Fibroblast of skin of right biceps (primary cell): Measurements from ENCODE around the gene MACROD2.
A peak's percentile ranks its signal among the peaks of the same experiment; 100 is the strongest.

ENCODE experiments used
- DNase-seq: peaks from one replicate; pipeline ENCODE4 v3.0.0-alpha.2; 2013

Gene MACROD2

GRCh38 chr20:14932040-14932439 is 936.7 kb downstream of the MACROD2 start:
- no peak for DNase-seq

GRCh38 chr20:14935285-14935684 is 940.0 kb downstream of the MACROD2 start:
- DNase-seq = no peak

DNA sequence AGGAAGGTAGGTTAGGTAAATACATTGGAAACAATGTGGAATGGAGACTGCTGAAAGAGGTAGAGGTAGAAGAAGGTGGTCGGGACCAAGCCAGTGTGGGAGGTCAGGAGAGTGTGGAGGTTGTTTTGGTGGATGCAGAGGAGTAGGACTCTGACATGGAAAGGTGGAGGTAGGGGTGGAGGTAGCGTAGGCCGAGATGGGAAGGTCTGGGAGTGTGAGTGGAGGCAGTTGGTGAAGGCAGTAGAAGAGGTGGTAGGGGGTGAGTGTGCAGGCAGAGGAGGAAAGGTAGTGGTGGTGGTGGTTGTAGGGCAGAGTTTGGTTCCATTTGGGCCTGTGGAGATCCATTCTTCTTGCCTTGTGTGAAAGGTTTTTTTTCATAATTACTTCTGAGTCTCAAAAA is 941.7 kb downstream of the MACROD2 start:
- DNase-seq = no peak

GRCh38 chr20:14937846-14938245 is 942.5 kb downstream of the MACROD2 start:
- no peak for DNase-seq

GRCh38 chr20:14947536-14947935 is 952.2 kb downstream of the MACROD2 start:
- DNase-seq = no peak

- no peak for DNase-seq
Observed at GRCh38 chr20:14947946-14948345, 952.6 kb downstream of the MACROD2 start.

- no peak for DNase-seq
Observed at GRCh38 chr20:14948416-14948815, 953.1 kb downstream of the MACROD2 start.

DNA sequence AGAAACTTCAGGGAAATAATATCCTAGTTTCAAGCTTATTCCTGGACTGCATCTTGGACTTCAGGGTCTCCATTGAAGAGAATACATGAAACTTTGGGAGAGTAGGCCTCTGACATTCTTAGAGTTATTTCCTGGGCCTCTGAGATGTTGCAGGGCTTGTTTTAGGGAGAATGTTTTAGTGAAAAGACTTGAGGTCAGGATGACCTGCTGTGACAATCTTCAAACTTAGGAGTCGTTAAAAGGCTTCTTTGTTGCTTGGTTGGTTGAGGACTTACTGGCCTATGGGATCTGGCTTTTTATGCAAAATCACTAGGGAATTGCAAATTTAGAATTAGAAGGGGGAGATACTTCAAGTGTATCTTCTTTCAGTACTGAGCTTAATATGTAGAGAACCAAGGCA is 955.3 kb downstream of the MACROD2 start:
- DNase-seq = no peak

- peak; percentile 45 for DNase-seq
Observed at GRCh38 chr20:14951105-14951504, 955.8 kb downstream of the MACROD2 start.

GRCh38 chr20:14951707-14952418 is 956.5 kb downstream of the MACROD2 start:
- DNase-seq = peak; percentile 88

GRCh38 chr20:14953736-14954135 is 958.4 kb downstream of the MACROD2 start:
- no peak for DNase-seq

DNA sequence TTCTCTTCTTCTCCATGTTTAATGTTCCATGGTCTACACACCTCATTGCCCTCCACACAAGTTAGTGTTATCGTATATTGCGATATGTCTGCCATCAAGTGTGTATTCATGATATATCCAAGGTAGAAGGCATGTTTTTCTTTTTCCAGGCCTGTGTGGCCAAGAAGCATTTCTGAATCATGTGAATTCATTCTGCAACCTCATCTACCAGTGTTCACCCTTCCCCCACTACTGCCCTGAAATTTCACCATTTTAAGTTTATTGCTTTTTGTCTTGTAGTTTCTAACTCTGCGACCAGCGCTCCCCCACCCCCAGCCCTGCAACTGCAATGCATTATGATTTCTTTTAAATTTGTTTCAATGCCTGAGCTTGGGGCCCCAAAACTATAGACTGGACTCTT is 960.1 kb downstream of the MACROD2 start:
- peak; percentile 26 for DNase-seq

- DNase-seq = no peak
Observed at GRCh38 chr20:14956026-14956425, 960.7 kb downstream of the MACROD2 start.

DNA sequence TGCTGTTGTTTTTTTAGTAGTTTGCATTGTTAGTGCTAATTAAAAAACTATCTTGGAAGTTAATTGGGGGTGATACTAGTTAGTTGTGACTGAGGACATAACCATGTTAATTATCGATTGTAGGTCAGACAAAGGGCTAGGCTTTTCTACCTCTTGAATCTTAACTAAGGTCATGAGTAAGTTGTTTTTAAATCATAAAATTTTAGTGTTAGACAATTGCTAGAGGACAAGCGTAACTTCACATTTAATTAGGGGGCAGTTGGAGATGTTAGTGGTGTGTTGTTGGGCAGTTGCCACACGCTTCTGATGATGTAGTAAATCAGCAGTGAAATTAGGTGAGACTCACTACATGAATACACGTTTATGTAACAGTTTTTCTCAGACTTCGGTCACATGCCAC is 961.2 kb downstream of the MACROD2 start:
- DNase-seq = no peak

GRCh38 chr20:14957402-14957801 is 962.1 kb downstream of the MACROD2 start:
- no peak for DNase-seq

GRCh38 chr20:14958626-14959025 is 963.3 kb downstream of the MACROD2 start:
- DNase-seq = no peak

DNA sequence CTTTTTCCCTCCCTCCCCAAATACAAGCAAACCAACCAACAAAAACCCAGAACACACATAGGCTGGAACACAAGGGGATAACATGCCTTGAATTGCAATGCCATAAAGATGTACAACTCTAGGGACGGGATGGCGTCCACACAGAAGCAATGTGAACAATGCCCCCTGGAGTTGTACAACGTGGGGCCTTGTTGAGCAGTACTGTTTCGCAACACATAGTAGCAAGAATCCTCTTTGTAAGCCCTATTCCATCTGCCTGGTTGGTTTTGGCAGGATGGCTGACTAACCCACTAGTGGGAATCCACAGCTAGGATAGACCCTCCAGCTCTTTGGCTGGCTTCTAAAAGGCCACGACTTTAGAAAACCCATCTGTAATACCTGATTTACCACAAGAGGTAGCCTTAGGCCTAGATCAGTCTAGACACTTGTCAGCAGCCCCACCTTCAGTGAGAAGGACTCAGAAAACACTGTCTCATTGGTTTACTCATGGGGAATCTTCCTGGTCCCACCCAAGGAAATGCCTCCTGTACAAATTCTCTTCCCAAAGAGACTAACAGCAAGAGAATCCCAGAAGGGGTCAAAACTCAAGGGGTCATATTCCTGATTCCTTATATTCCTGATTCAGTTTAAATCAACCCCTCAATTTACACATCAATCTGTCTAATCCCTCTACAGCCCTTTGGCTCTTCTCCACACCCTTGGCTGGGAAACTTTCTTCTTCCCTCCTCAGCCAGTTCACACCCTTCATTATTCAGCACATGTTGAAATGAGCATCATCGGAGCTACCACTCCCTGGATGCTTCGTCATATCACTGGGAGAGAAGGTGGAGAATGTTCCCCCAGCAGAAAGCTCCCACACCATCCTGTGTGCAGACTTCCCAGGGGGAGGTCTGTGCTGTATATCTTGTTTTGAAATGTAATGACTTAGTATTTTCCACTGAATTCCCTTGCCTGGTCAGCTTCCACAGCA is 964.5 kb downstream of the MACROD2 start:
- DNase-seq = peak; percentile 48

DNA sequence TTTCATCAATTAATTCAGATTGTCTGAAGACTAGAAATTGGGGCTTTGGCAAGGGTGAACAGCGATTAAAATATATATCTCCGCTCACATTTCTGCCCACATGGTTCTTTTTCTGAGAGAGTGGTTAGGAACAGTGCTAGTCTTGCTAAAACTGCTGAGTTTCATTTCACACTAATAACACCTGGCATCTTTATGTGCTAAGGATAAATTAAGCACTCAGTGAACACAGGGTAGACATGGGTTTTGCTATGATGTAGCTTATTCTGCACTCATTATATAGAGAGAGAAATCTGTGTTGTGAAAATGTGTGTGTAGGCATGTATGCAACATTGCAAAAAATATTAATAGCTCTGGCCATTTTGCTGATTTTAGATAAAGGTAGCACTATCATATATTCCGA is 965.5 kb downstream of the MACROD2 start:
- DNase-seq = no peak

DNA sequence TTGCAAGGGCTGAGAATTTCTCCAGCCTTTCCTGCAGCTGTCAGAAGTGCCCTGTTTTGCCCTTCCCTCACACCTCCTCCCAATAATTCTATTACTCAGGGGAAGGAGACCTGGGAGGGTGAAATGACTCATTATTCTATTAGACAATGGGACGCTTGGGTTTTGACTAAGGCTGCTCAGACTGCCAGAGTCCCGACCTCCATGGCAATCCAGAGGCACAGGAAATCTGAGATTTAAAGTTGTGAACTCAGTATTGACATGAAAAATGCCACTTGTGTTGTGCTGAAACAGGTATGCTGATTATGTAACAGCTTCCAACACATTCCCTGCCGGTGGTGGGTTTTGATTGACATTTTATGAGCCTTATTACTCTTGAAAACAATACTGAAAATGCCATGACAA is 967.9 kb downstream of the MACROD2 start:
- DNase-seq = peak; percentile 73

- no peak for DNase-seq
Observed at GRCh38 chr20:14966203-14966602, 970.9 kb downstream of the MACROD2 start.

DNA sequence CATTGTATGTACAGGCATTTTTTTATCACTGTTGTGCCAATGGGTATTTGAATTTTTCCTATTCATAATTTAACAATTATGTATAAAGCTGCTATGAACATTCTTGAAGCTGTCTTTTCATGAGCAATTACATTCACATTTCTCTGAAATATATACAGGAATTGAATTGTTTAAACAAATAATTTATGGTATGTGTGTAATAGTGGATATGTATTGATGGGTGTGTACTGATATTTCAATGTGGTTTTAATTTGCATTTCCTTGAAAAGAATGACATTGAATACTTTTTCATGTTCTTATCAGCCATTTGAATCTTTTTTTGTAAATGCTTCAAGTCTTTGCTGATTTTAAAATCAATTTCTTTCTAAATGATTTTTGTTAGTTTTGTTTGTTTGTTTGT is 971.5 kb downstream of the MACROD2 start:
- DNase-seq = no peak

DNA sequence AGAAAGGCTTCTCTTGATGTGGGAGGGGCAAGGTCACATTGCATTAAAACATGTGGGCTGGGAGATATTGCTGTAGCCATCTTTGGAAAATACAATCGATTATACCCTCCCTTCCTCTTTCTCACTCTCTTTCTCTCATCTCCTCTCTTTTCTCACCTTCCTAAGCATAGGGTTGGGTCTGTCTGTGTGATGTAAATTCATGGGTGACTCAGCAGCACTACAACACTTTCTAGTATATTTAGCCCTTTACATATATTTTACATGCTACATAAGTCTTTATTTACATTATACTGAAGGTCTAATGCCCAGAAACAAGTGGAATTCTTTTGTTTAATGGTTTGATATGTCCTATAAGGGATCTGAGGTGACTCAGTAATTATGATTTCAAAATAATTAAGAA is 976.9 kb downstream of the MACROD2 start:
- DNase-seq = no peak

- DNase-seq = no peak
Observed at GRCh38 chr20:14972690-14973089, 977.4 kb downstream of the MACROD2 start.

- DNase-seq = no peak
Observed at GRCh38 chr20:14979453-14979986, 984.2 kb downstream of the MACROD2 start.
